Ureter (tissue), 1 donor: ENCODE data around the gene DPPA2. TPM values are rescaled to one million over a fixed set of nuclear protein-coding genes. Genes with fewer than 3 reads are reported as not detected.

Source experiments
- DNase-seq: peaks from one replicate; pipeline ENCODE4 v3.0.0-alpha.2; 2020; ENCODE audit warnings: low spot score
- total RNA-seq: library from RNA; stranded (reverse); gene quantifications from one replicate; pipeline ENCODE4 v1.2.4, GENCODE V29; 2023
- donor health status: DM: yes; HTN: yes; CAD: no.

The DPPA2 gene
- total RNA-seq, 1 donor from 2014 or later = not detected

DNA sequence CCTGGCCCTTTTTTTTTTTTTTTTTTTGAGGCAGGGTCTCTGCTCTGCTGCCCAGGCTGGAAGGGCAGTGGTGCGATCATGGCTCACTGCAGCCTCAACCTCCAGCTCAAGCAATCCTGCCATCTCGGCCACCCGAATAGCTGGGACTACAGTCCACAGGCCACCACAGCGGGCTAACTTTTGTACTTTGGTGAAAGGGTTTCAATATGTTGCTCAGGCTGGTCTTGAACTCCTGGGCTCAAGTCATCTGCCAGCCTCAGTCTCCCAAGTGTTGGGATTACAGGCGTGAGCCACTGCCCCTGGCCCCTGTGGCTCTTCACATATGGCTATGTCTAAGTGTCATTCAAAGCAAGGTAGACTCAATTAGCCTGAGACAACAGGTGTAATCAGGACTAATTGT is 8.8 kb upstream of the DPPA2 start:
- DNase-seq = no peak

DNA sequence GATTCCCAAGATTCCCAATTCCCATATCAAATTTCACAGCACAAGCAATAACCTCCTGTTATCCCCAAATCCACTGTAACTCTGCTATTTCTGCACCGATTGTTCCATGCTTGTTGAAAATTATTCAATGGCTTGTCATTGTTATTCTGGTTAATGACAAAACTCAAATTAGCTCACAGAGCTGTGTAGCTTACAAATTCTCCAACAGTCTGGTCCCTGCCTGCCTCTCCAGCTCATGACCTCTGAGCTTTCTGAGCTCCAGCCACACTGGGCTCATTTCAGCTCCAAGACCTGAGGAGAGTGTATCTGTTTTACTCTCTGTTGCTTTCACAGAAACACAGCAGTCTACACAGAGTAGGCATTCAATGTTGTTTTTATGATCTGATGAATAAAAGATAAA is 3.3 kb downstream of the DPPA2 start:
- DNase-seq = no peak

GRCh38 chr3:109297496-109297895 is 18.8 kb downstream of the DPPA2 start:
- DNase-seq = no peak

GRCh38 chr3:109284071-109284470 is 32.2 kb downstream of the DPPA2 start:
- no peak for DNase-seq

DNA sequence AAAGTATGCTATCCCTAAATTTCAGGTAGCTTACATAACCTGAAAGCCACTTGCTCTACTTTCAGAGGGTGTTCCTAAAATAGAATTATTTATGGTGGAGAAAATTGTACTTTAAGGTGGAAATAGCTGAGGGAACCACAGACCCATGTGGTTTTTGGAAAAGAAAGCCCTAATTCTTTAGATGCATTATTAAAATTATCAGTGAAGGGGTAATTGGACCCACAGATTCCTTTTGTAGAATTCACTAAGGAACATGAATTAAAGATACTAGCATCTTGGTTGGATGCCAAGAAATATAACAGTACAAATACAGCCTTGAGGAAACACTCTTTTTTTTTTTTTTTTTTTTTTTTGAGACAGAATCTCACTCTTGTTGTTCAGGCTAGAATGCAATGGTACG is 37.8 kb downstream of the DPPA2 start:
- no peak for DNase-seq

GRCh38 chr3:109278141-109278540 is 38.2 kb downstream of the DPPA2 start:
- no peak for DNase-seq

DNA sequence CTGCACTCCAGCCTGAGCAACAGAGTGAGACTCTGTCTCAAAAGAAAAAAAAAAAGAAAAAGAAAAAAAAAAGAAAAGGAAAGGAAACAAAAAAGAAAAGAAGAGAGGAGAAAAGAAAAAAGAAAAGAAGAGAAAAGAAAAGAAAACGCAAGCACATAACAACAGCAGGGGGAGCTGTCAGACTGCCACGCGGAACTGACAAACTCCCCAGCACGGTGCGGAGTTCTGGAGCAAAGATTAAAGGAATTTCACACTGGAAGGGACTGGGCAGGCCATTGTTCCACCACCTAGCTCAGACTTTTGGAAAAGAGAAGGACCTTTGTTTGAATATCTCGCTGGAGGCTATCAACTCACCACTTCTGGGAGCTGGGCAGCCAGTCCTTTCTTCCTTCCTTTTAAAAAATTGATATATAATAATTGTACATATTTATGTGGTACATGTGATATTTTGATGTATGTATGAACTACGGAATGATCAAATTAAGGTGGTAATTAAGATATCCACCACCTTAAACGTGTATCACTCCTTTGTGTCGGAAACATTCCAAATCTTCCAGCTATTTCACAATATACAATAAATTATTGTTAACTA is 40.5 kb downstream of the DPPA2 start:
- no peak for DNase-seq

DNA sequence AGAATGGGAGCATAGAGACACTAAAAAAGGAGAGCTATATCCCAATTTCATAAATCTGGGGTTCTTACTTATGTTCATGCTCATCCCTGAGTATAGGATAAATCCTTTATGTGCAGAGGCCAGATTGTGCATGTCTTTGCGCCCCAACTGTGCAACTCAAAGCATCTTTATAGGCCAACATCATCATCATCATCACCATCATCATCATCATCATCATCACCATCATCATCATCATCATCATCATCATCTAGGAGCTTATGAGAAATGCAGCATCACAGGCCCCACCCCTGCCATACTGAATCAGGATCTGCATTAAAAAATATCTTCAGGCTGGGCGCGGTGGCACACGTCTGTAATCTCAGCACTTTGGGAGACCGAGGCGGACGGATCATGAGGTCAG is 45.5 kb downstream of the DPPA2 start:
- DNase-seq = no peak

DNA sequence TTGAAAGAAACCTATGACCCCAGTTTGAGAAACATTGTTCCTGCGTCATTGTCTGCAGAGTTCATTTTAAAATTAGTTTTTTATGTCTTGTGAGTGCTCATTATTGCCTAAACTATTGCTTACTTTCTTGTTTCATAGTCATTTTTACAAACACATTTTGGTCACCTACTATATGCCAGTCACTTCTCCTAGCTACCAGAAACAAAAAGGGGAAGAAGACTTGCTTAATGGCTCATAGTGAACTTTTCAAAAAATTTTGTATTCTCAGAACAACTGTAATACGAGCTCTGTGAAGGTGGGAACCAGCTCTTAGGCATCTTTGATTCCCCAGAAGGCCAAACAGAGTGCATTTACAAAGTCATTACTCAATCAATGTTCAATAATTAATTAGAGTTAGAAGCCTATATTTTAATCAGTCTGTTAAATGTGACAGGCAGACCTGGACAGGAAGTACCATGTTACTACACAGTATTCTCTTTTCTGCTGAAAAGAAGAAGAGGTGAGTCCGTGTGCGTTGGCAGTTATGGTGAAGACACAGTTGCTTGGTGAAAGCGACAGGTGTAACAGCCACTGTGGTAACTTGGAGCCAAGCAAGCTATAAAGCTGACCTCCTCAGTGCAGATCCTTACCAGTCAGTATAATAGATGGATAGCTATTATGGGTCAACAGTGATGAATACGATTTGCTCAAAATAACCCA is 46.6 kb downstream of the DPPA2 start:
- no peak for DNase-seq

DNA sequence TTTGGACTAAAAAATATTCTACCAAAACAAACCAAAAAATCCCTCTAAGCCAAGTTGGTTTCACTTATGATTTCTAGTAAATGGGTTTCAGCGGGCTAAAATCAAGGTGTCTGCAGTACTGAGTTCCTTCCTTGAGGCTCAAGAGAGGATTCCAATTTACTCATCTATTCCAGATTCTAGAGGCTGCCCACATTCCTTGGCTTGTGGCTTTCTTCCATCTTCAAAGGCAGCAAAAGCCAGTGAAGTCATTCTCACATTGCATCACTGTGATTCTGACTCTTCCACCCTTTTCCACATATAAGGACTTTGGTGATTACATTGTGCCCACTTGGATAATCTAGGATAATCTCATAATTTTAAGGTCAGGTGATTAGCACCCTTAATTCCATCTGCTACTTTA is 48.1 kb downstream of the DPPA2 start:
- no peak for DNase-seq

DNA sequence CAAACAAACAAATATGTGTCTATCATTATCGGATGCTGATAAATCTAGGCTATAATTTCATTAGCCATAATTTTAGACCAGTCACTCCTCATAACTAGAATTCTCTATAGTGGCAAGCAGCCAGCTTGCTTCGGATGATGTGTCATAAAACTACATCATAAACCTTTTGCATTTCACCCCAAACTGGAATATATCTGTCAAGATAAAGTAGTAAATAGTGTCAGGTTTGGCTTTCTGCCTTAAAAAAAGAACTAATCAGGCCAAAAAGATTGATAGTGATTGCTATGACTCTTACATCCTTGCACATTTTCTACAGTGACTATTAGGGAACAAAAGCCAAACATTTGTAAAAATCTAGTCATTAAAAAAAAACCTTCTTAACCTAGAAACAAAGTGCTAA is 51.0 kb downstream of the DPPA2 start:
- no peak for DNase-seq

GRCh38 chr3:109257269-109257668 is 59.0 kb downstream of the DPPA2 start:
- no peak for DNase-seq

- no peak for DNase-seq
These were observed 61.5 kb downstream of the DPPA2 start for GRCh38 chr3:109254770-109255169.

DNA sequence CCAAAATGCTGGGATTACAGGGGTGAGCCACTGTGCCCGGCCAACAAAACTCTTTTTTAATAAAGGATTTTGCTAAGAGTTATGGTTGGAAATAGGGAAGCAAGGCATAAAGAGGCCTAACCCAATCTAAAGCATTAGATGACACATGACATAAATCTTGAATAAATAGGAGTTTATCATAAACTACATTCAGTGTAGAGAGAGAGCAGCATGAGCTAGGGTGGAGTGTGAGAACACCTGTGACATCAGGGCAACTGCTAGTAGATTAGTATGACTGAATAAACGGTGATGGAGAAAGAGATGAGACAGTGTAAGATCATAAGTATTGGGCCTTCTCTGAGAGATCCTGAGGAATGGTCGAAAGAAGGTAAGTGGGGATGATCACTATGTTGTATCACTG is 63.7 kb downstream of the DPPA2 start:
- DNase-seq = no peak

Other genes starting within 250 kb of the DPPA2 start
- not detected for gene MORC1, start 198.4 kb downstream of the DPPA2 start, total RNA-seq
- gene C3orf85, start 179.8 kb downstream of the DPPA2 start, total RNA-seq = not detected
- gene DPPA4, start 21.0 kb upstream of the DPPA2 start, total RNA-seq = 0.55 TPM